ENCODE results near the gene ABI3BP.

The ABI3BP gene, protein sequence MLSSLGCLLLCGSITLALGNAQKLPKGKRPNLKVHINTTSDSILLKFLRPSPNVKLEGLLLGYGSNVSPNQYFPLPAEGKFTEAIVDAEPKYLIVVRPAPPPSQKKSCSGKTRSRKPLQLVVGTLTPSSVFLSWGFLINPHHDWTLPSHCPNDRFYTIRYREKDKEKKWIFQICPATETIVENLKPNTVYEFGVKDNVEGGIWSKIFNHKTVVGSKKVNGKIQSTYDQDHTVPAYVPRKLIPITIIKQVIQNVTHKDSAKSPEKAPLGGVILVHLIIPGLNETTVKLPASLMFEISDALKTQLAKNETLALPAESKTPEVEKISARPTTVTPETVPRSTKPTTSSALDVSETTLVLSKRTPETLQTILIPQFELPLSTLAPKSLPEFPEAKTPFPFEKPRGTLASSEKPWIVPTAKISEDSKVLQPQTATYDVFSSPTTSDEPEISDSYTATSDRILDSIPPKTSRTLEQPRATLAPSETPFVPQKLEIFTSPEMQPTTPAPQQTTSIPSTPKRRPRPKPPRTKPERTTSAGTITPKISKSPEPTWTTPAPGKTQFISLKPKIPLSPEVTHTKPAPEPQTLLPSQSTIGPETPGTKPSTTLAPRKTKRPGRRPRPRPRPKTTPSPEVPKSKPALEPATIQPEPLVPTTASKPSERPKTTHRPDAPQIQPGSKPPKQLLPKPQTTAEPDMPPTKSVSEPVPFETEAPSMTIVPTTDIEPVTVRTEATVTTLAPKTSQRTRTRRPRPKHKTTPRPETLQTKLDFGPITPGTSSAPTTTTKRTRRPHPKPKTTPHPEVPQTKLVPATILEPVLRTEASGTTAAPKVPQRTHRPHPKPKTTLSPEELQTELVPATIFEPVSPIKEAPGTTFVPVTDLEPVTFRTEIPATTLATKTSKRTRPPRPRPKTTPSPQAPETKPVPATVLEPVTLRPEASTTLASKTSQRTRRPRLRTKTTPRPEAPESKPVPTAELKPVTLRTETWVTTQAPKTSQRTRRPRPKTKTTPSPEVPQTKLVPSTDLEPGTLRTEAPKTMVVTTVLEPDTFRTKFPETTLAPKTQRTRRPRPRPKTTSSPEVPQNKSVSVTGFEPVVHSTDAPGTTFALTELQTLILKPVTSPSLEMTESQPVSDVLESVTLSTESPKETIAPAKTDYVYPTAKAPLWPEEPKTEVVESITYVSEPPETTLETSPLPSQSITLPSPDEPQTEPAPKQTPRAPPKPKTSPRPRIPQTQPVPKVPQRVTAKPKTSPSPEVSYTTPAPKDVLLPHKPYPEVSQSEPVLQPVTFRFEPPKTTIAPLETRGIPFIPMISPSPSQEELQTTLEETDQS (N-terminal part only)

DNA sequence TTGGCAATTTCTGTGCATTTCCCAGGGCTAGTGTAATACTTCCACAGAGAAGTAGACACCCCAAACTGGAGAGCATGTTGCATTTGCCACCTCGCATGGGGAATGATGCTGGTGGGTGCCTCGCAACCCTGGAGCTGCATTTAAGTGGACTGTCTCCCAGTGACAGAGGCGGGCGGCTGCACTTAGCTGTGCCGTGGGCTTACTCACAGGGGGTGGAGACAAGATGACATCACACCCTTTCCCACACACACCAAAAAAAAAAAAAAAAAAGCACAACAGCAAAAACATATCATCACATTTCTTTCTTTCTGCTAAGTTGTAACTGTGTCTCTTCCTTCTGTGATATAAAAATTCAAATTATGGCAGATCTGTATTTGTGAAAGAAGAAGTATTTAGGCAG, at the start of gene ABI3BP:
Gene ABI3BP, minus strand, starts transcription at position 113 of the 400 bp plus-strand sequence. Its CDS starts 37 bp downstream, at position 76.
- Histone ChIP-seq H3K9me3 (ENCODE audit: low read length) (no peaks in the 10 kb centered on the region), H3K36me3 (ENCODE audit: insufficient read depth, low read length) (no peaks in the 10 kb centered on the region), H3K27ac (ENCODE audit: low read depth, low read length) (peak within 1 kb of the TSS; percentile 70), H3K4me1 (ENCODE audit: insufficient read depth, low read length) (peaks cover 24% of the 10 kb centered on the region), H3K27me3 (ENCODE audit: control insufficient read depth in 1 of 2, insufficient read depth in 2 of 2, low read length in 2 of 2) (no peaks in the 10 kb centered on the region), H3K4me3 (ENCODE audit: low read depth in 1 of 2, low read length in 2 of 2) (peak within 1 kb of the TSS; percentile 41 to 77), H3K9ac (ENCODE audit: low read length) (peak within 1 kb of the TSS; percentile 69)

DNA sequence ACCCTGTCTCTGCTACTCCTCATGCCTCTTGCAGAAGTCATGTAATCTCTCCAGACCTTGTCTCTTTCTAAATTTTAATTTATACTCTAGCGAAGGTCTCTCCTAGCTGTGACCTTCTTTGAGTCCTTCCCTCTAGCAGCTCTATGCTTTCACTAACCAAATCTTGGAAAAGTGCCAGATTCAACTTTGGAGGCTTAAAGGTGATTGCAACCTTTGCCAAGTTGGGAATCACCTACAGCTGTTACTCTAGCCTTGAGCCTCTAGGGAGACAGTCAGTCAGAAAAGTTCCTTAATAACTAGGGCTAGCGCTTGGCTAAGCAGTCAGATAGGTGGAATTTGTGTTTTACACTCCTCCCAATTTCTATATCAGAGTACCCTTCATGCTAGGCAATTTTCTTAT, 46.1 kb upstream of the ABI3BP start:
- Histone ChIP-seq H3K4me3 (ENCODE audit: low read depth in 1 of 2, low read length in 2 of 2) (no peak overlapping the region), H3K9ac (ENCODE audit: low read length) (no peak overlapping the region), H3K4me1 (ENCODE audit: insufficient read depth, low read length) (no peaks in the 10 kb centered on the region), H3K36me3 (ENCODE audit: insufficient read depth, low read length) (no peaks in the 10 kb centered on the region), H3K9me3 (ENCODE audit: low read length) (no peaks in the 10 kb centered on the region), H3K27me3 (ENCODE audit: control insufficient read depth in 1 of 2, insufficient read depth in 2 of 2, low read length in 2 of 2) (no peaks in the 10 kb centered on the region), H3K27ac (ENCODE audit: low read depth, low read length) (no peak overlapping the region)

DNA sequence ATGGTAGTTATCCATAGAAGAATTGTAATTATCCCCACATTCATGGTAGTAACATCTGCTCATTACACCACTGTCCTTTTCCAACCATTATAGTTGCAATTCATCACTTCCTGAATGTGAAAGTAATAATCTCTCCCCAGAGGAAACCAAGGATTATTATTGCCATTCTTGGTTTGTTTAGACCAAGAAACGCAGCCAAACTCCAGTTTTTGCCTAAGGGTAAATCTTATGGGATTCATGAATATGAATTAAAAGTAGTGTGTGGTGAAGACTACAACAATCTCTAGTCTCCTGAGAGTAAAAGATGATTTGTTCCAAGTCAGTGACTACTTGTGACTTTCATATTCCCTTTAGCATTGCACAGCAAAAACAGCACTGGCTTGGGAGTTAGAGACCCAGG, 45.7 kb upstream of the ABI3BP start:
- Histone ChIP-seq H3K4me1 (ENCODE audit: insufficient read depth, low read length) (no peaks in the 10 kb centered on the region), H3K27ac (ENCODE audit: low read depth, low read length) (no peak overlapping the region), H3K4me3 (ENCODE audit: low read depth in 1 of 2, low read length in 2 of 2) (no peak overlapping the region)

DNA sequence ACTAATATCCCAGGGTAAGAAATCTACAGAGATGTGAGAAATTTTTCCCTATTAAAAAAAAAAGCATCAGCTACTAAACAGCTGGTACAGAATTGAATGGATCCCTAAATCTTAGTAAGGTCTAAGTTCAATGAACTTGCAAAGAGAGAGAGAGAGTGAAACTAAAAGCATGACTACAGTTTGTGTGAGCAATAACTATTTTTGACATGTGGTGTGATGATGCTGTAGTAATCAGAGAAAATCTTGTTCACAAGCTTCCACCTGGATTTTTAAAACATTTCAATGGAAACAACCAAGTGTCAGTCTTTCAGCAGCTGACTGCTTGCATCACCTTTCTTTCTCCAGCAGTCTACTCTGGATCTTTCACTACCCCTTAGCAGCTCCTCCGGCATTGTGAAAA, 45.2 kb upstream of the ABI3BP start:
- H3K27me3 ChIP-seq (ENCODE audit: control insufficient read depth in 1 of 2, insufficient read depth in 2 of 2, low read length in 2 of 2), result no peaks in the 10 kb centered on the region
- no peaks in the 10 kb centered on the region for H3K9me3 ChIP-seq (ENCODE audit: low read length)
- no peaks in the 10 kb centered on the region for H3K36me3 ChIP-seq (ENCODE audit: insufficient read depth, low read length)
- no peak overlapping the region for H3K9ac ChIP-seq (ENCODE audit: low read length)
- no peak overlapping the region for H3K4me3 ChIP-seq (ENCODE audit: low read depth in 1 of 2, low read length in 2 of 2)
- H3K4me1 ChIP-seq (ENCODE audit: insufficient read depth, low read length), result no peaks in the 10 kb centered on the region
- no peak overlapping the region for H3K27ac ChIP-seq (ENCODE audit: low read depth, low read length)

More for the DNA sequence above, 45.7 kb upstream of the ABI3BP start:
- H3K27me3 ChIP-seq (ENCODE audit: control insufficient read depth in 1 of 2, insufficient read depth in 2 of 2, low read length in 2 of 2), result no peaks in the 10 kb centered on the region
- no peak overlapping the region for H3K9ac ChIP-seq (ENCODE audit: low read length)
- H3K9me3 ChIP-seq (ENCODE audit: low read length), result no peaks in the 10 kb centered on the region
- H3K36me3 ChIP-seq (ENCODE audit: insufficient read depth, low read length), result no peaks in the 10 kb centered on the region

DNA sequence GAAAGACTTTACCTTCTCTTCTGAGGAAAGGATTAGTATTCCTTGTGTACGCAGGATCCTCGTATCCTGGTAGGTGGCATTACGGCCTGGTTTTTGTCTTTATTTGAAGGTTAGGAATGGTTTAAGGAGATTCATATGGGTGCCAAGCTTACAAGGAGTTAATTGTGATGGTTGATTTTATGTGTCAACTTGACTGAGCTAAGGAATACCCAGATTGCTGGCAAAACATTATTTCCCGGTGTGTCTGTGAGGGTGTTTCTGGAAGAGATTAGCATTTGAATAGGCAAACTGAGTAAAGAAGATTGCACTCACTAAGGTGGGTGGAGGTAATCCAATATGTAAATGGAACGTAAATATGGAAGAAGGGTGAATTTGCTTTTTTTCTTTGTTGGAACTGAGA, 44.4 kb upstream of the ABI3BP start:
- Histone ChIP-seq H3K27ac (ENCODE audit: low read depth, low read length) (no peak overlapping the region), H3K4me3 (ENCODE audit: low read depth in 1 of 2, low read length in 2 of 2) (no peak overlapping the region), H3K9me3 (ENCODE audit: low read length) (no peaks in the 10 kb centered on the region), H3K27me3 (ENCODE audit: control insufficient read depth in 1 of 2, insufficient read depth in 2 of 2, low read length in 2 of 2) (no peaks in the 10 kb centered on the region), H3K36me3 (ENCODE audit: insufficient read depth, low read length) (no peaks in the 10 kb centered on the region), H3K9ac (ENCODE audit: low read length) (no peak overlapping the region), H3K4me1 (ENCODE audit: insufficient read depth, low read length) (no peaks in the 10 kb centered on the region)

DNA sequence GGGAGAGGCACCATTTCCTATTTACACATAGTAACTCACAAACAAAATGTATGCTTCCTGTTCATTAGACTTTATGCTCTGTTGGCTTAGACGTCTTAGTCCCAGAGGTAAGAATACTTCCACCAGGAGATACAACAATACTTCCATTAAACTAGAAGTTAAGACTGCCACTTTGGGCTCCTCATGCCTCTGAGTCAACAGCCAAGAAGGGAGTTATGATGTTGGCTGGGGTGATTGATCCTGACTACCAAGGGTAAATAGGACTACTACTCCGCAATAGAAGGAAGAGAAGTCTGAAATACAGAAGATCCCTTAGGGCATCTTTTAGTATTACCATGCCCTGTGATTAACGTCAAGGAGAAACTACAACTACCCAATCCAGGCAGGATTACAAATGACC, 43.5 kb upstream of the ABI3BP start:
- Histone ChIP-seq H3K9ac (ENCODE audit: low read length) (no peak overlapping the region), H3K27me3 (ENCODE audit: control insufficient read depth in 1 of 2, insufficient read depth in 2 of 2, low read length in 2 of 2) (no peaks in the 10 kb centered on the region), H3K4me3 (ENCODE audit: low read depth in 1 of 2, low read length in 2 of 2) (no peak overlapping the region), H3K36me3 (ENCODE audit: insufficient read depth, low read length) (no peaks in the 10 kb centered on the region), H3K4me1 (ENCODE audit: insufficient read depth, low read length) (no peaks in the 10 kb centered on the region), H3K9me3 (ENCODE audit: low read length) (no peaks in the 10 kb centered on the region), H3K27ac (ENCODE audit: low read depth, low read length) (no peak overlapping the region)

DNA sequence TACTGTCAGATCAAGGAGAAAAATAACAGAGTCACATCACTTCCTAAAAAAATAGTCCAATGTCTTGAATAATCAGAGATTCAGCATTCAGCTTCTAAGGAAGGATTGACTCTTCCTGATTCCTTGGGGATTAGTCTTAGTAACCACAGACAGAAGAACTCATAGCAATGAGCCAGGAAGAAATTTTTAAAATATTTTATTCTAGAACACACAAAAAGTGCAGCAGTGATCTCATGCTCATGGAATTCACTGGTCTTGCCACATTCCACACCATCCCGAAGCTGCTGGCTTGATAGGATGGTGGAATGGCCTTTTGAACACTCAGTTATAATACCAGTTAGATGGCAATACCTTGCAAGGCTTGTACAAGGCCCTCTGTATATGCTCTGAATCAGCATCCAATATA, 43.0 kb upstream of the ABI3BP start:
- H3K9me3 ChIP-seq (ENCODE audit: low read length), result no peaks in the 10 kb centered on the region
- no peak overlapping the region for H3K27ac ChIP-seq (ENCODE audit: low read depth, low read length)
- H3K9ac ChIP-seq (ENCODE audit: low read length), result no peak overlapping the region
- no peaks in the 10 kb centered on the region for H3K4me1 ChIP-seq (ENCODE audit: insufficient read depth, low read length)
- no peak overlapping the region for H3K4me3 ChIP-seq (ENCODE audit: low read depth in 1 of 2, low read length in 2 of 2)
- H3K36me3 ChIP-seq (ENCODE audit: insufficient read depth, low read length), result no peaks in the 10 kb centered on the region
- H3K27me3 ChIP-seq (ENCODE audit: control insufficient read depth in 1 of 2, insufficient read depth in 2 of 2, low read length in 2 of 2), result no peaks in the 10 kb centered on the region

DNA sequence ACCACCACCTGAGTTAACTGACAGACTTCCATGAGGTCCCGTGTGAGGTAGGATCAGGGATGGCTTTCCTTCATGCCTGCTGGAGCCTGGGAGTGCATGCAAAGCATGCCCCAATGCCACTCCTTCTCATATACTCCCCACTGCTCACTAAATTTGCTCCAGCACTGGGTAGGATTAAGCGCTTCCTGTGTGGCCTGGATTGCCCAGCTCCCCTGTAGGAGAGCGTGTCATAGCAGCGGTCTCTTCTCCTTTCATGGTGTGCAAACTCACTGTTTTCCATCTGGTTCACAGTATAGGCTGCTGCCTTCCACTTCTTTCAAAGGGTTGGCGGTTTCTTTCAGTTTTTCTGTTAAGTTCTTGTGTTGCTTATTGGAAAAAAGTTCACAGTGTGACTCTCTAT, 34.1 kb upstream of the ABI3BP start:
- Histone ChIP-seq H3K4me1 (ENCODE audit: insufficient read depth, low read length) (no peaks in the 10 kb centered on the region), H3K9ac (ENCODE audit: low read length) (no peak overlapping the region), H3K4me3 (ENCODE audit: low read depth in 1 of 2, low read length in 2 of 2) (no peak overlapping the region)

DNA sequence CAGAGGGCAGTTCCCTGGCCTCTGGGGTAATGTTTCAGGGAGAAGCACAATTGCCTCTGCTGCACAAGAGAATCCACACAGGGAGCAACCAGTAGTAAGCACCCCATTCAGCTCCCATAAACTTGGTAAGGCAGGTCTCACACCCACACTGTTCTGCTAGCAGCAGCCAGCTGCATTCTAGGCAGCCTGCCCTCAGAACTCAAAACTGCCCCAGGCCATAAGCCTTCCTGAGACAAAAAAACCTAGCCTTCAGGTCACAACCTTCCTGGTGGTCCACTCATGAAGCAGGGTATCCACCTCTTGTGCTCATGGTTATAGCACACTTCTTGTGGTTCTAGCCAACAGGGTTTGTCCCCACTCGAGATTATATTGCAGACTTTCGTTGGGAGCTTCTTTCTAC, 33.7 kb upstream of the ABI3BP start:
- Histone ChIP-seq H3K4me1 (ENCODE audit: insufficient read depth, low read length) (no peaks in the 10 kb centered on the region), H3K9ac (ENCODE audit: low read length) (no peak overlapping the region)

More for the DNA sequence above, 34.1 kb upstream of the ABI3BP start:
- no peaks in the 10 kb centered on the region for H3K9me3 ChIP-seq (ENCODE audit: low read length)
- H3K36me3 ChIP-seq (ENCODE audit: insufficient read depth, low read length), result no peaks in the 10 kb centered on the region
- H3K27me3 ChIP-seq (ENCODE audit: control insufficient read depth in 1 of 2, insufficient read depth in 2 of 2, low read length in 2 of 2), result no peaks in the 10 kb centered on the region
- no peak overlapping the region for H3K27ac ChIP-seq (ENCODE audit: low read depth, low read length)

DNA sequence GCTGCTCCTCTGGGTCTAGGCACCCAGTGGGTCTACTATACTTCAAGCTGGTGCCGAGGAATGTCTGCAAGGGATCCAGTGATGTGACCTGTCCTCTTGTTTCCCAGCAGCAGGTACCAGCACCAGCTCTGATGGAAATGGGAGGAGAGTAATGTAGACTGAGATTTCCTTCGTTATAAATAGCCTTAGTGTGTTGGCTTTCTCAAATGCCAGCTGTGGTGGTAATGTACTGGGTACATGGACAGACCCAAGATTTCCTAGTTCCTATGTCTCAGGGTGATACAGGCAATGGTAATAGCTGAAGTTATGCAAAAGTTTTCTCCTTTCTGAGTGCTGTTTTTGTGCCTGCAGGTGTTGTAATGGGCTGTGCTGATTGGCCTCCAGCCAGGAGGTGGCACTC, 33.0 kb upstream of the ABI3BP start:
- H3K9ac ChIP-seq (ENCODE audit: low read length), result no peak overlapping the region
- no peaks in the 10 kb centered on the region for H3K27me3 ChIP-seq (ENCODE audit: control insufficient read depth in 1 of 2, insufficient read depth in 2 of 2, low read length in 2 of 2)
- H3K36me3 ChIP-seq (ENCODE audit: insufficient read depth, low read length), result no peaks in the 10 kb centered on the region
- H3K9me3 ChIP-seq (ENCODE audit: low read length), result no peaks in the 10 kb centered on the region
- no peak overlapping the region for H3K4me3 ChIP-seq (ENCODE audit: low read depth in 1 of 2, low read length in 2 of 2)
- H3K27ac ChIP-seq (ENCODE audit: low read depth, low read length), result no peak overlapping the region
- no peaks in the 10 kb centered on the region for H3K4me1 ChIP-seq (ENCODE audit: insufficient read depth, low read length)

More for the DNA sequence above, 33.7 kb upstream of the ABI3BP start:
- H3K9me3 ChIP-seq (ENCODE audit: low read length), result no peaks in the 10 kb centered on the region
- no peak overlapping the region for H3K27ac ChIP-seq (ENCODE audit: low read depth, low read length)
- H3K27me3 ChIP-seq (ENCODE audit: control insufficient read depth in 1 of 2, insufficient read depth in 2 of 2, low read length in 2 of 2), result no peaks in the 10 kb centered on the region
- no peak overlapping the region for H3K4me3 ChIP-seq (ENCODE audit: low read depth in 1 of 2, low read length in 2 of 2)
- no peaks in the 10 kb centered on the region for H3K36me3 ChIP-seq (ENCODE audit: insufficient read depth, low read length)

Data from muscle layer of colon (tissue), 2 donors.